ENCODE data around the gene APCDD1L.

The APCDD1L gene

GRCh38 chr20:58551631-58552030 lies 36.4 kb upstream of the APCDD1L start:
- no peak for TF ChIP-seq EGR1 (IDR thresholded peaks at IDR 0.05)
- TF ChIP-seq CEBPB (IDR thresholded peaks at IDR 0.05) = no peak

- TF ChIP-seq TAF1 (IDR thresholded peaks at IDR 0.05; ENCODE audit: low read depth) = no peak
Observed at GRCh38 chr20:58550275-58551059, 35.3 kb upstream of the APCDD1L start.

DNA sequence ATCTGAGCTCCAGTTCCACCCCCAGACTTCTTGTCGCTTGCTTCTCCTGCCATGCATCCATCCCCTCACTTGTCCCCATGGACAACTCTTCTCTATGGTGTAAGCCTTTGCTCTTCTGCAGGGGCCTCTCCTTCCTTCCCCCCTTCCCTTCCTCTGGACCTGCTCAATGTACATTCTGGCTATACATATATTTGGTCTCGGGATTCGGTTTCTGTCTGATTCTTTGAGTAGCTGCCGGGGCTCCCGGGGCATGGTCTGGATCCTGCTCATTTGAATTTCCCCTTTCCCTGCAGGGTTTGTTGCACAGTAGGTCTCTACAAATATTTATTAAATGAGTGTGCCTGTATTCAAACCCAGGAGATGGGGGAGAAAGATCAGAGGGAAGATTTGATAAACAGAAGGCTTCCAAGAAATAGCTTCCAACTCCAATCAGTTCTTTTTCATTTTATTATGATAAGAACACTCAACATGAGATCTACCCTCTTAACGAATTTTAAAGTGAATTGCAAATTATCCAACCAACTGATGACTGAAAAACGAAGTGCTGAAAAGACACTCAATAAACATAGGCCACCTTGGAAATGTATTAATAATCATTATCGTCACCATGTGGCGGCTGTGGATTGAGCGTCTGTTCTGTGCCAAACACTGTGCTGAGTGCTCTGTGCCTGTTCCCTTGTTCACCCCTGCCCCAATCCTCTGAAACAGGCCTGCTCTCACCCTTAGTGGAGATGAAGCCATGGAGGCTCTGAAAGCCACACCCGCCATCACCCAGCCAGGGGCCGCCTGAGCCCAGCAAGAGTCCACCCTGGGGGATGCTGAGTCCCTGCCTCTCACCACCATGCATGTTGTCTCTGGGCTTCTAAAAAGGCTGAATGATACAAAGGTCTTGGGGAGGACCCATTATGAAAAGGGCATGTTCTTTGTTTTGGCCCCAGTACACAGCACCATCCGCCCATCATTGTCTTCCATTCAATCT lies 34.3 kb upstream of the APCDD1L start:
- TF ChIP-seq YY1 (IDR thresholded peaks at IDR 0.05; ENCODE audit: low read depth) (no peak), EP300 (IDR thresholded peaks at IDR 0.05; ENCODE audit: borderline replicate concordance) (no peak), ZBTB7A (IDR thresholded peaks at IDR 0.05; ENCODE audit: low read depth) (no peak), MAX (IDR thresholded peaks at IDR 0.05) (no peak), TCF12 (IDR thresholded peaks at IDR 0.05; ENCODE audit: low read depth) (no peak), NFIC (IDR thresholded peaks at IDR 0.05) (no peak), TEAD4 (IDR thresholded peaks at IDR 0.05) (no peak), RAD21 (IDR thresholded peaks at IDR 0.05; ENCODE audit: low read depth) (no peak), FOXM1 (IDR thresholded peaks at IDR 0.05; ENCODE audit: borderline replicate concordance, low read depth) (no peak), TAF1 (IDR thresholded peaks at IDR 0.05; ENCODE audit: low read depth) (no peak), EGR1 (IDR thresholded peaks at IDR 0.05) (no peak), CEBPB (IDR thresholded peaks at IDR 0.05) (no peak)
- TF ChIP-seq, protein P1, sequence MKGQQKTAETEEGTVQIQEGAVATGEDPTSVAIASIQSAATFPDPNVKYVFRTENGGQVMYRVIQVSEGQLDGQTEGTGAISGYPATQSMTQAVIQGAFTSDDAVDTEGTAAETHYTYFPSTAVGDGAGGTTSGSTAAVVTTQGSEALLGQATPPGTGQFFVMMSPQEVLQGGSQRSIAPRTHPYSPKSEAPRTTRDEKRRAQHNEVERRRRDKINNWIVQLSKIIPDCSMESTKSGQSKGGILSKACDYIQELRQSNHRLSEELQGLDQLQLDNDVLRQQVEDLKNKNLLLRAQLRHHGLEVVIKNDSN (IDR thresholded peaks at IDR 0.05) = no peak
- TF ChIP-seq, protein P2, sequence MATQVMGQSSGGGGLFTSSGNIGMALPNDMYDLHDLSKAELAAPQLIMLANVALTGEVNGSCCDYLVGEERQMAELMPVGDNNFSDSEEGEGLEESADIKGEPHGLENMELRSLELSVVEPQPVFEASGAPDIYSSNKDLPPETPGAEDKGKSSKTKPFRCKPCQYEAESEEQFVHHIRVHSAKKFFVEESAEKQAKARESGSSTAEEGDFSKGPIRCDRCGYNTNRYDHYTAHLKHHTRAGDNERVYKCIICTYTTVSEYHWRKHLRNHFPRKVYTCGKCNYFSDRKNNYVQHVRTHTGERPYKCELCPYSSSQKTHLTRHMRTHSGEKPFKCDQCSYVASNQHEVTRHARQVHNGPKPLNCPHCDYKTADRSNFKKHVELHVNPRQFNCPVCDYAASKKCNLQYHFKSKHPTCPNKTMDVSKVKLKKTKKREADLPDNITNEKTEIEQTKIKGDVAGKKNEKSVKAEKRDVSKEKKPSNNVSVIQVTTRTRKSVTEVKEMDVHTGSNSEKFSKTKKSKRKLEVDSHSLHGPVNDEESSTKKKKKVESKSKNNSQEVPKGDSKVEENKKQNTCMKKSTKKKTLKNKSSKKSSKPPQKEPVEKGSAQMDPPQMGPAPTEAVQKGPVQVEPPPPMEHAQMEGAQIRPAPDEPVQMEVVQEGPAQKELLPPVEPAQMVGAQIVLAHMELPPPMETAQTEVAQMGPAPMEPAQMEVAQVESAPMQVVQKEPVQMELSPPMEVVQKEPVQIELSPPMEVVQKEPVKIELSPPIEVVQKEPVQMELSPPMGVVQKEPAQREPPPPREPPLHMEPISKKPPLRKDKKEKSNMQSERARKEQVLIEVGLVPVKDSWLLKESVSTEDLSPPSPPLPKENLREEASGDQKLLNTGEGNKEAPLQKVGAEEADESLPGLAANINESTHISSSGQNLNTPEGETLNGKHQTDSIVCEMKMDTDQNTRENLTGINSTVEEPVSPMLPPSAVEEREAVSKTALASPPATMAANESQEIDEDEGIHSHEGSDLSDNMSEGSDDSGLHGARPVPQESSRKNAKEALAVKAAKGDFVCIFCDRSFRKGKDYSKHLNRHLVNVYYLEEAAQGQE (IDR thresholded peaks at IDR 0.05; ENCODE audit: low read depth) = no peak

- TF ChIP-seq CREB1 (IDR thresholded peaks at IDR 0.05; ENCODE audit: low read depth) = no peak
- TF ChIP-seq, protein P2 (IDR thresholded peaks at IDR 0.05; ENCODE audit: low read depth) = no peak
Observed at GRCh38 chr20:58547623-58548475, 32.6 kb upstream of the APCDD1L start.

GRCh38 chr20:58546756-58547622 lies 31.8 kb upstream of the APCDD1L start:
- TF ChIP-seq, protein P2 (IDR thresholded peaks at IDR 0.05; ENCODE audit: low read depth) = no peak
- TF ChIP-seq MAX (IDR thresholded peaks at IDR 0.05) (no peak), TCF12 (IDR thresholded peaks at IDR 0.05; ENCODE audit: low read depth) (no peak), CREB1 (IDR thresholded peaks at IDR 0.05; ENCODE audit: low read depth) (no peak), RAD21 (IDR thresholded peaks at IDR 0.05; ENCODE audit: low read depth) (no peak)

Measured in Ishikawa (cell line).